GM19328 (cell line): ENCODE results near the gene ACHE.
A peak's percentile ranks its signal among the peaks of the same experiment; 100 is the strongest.

ENCODE experiments used
- ATAC-seq: cut with Tn5 transposase; IDR thresholded peaks from one replicate; pipeline ENCODE4 v1.9.1; 2021; ENCODE audit warnings: mild to moderate bottlenecking, moderate library complexity; ENCODE audit not compliant: unreplicated experiment

Gene ACHE

GRCh38 chr7:100886142-100886935 is 9.3 kb downstream of the ACHE start:
- ATAC-seq, result no peak

- no peak for ATAC-seq
Measured at GRCh38 chr7:100885440-100886141, 10.1 kb downstream of the ACHE start.

GRCh38 chr7:100884736-100885439 is 10.8 kb downstream of the ACHE start:
- no peak for ATAC-seq

DNA sequence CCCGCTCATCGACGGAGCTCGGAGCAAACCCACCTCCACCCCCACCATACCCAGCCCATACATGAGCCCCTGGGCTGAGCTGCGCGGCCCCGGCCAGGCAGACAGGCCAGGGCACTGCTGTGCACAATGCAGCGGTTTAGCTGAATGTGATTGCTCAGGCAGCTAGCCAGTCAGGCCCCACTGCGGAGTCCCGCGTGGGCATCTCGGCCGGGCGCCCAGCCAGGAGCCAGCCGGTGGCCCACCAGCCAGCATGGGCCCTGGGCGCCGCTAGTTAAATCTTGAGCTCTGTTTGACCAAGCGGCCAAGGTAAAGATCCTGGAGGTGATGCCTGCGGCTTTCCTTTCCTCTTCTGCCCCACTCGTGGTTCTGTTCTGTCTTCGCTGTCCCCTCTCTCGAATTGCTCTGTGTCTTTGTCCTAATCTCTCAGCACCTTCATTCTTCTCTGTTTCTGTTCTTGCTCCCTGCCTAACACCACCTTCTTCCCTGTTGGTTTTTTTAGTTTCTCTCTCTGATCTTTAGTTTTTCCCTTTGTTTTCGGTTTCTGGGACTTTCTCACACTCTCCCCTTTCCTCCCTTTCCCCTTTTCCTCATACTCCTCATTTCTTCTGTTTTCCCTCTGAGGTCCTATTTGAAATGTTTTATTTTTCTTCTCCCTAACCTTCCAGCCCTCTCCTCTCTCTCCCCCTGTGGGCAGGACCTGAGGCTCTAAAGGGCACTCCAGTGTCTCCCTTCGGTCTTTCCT is 12.7 kb downstream of the ACHE start:
- no peak for ATAC-seq

DNA sequence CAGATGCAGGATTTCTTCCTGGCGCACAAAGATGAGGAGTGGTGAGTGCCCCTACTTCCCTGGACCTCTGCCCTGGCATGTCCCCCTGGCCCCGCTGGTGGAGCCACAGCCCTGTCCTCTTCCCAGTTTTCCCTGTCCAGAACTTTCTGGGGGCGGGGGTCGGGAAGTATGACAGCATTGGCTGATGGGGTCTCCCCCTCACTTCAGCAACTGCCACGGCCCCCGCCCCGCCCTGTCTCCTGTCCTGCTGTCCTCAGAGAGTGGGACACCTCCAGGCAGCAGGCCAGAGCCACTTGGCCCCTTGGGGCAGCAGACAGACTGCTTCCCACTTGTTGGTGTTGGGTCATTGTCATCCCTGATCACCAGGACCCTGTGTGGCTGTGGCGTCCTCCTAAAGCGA is 13.5 kb downstream of the ACHE start:
- ATAC-seq, result no peak

DNA sequence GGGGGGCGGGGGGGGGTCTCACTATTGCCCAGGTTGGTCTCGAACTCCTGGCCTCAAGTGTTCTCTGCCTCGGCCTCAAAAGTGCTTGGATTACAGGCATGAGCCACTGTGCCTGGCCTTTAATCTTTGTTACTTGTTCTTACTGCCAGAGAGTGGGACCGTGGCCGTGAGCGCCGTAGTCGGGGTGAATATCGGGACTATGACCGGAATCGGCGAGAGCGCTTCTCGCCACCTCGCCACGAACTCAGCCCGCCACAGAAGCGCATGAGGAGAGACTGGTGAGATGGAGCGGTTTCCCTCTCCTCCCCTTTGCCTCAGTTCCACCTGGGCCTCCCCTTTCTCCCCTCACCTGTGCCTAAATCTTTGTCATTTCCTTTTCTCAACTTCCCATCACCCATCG is 14.6 kb downstream of the ACHE start:
- ATAC-seq, result no peak

DNA sequence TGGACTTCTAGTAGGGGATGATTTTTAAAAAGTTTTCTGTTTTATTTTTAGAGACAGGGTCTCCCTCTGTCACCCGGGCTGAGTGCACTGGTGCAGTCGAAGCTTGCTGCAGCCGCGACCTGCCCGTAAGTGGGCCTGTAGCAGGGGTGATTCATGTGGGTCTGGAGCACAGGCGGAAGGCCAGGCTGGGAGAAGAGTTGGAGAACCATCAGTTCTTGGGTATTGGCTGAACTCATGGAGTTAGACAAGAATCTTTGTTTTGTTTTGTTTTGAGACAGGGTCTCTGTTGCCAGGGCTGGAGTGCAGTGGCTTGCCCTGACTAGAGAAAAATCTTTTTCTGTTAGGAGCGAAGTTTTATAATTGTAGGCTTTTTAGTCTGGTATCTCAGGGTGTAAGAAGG is 15.0 kb downstream of the ACHE start:
- no peak for ATAC-seq

GRCh38 chr7:100879685-100880261 is 15.9 kb downstream of the ACHE start:
- ATAC-seq, result no peak

DNA sequence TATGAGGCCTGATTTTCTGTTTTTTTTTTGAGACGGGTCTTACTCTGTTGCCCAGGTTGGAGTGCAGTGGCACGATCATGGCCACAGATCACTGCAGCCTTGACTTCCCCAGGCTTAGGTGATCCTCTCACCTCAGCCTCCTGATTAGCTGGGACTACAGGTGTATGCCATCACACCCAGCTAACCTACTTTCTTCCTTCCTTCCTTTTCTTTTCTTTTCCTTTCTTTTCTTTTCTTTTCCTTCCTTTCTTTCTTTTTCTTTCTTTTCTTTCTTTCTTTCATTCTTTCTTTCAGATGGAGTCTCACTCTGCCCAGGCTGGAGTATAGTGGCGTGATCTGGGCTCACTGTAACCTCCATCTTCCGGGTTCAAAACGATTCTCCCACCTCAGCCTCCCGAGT is 17.0 kb downstream of the ACHE start:
- ATAC-seq, result no peak

DNA sequence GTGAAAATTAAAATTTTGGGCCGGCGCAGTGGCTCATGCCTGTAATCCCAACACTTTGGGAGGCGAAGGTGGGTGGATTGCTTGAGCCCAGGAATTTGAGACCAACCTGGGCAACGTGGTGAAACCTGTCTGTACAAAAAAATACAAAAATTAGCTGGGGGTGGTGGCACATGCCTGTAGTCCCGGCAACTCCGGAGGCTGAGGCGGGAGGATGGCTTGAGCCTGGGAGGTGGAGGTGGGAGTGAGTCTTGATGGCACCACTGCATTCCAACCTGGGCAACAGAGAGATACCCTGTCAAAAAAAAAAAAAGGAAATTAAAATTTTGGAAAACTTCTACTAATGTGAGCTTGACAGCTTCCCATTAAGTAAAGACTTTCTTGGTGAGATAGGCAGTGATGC is 17.7 kb downstream of the ACHE start:
- ATAC-seq, result no peak

DNA sequence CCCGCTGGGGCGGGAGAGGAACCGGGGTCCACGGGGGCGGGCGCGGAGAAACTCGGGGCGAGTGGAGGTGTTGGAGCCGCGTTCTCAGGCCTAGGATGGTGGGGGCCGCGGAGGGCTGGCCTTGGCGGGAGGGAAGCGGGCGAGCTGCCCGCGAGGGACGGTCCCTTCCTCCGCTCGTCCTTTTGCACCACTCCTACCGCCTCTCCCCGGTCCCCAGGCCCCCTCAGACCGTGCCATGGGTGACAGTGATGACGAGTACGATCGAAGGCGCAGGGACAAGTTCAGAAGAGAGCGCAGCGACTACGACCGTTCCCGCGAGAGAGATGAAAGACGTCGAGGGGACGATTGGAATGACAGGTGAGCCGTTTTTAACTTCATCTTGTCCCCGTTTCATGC is 20.3 kb downstream of the ACHE start:
- ATAC-seq, result peak; percentile 20

- peak; percentile 89 for ATAC-seq
Measured at GRCh38 chr7:100874577-100875355, 20.9 kb downstream of the ACHE start, which contains the start of gene SRRT. SRRT (plus strand) TSS chr7:100875103; CDS start chr7:100875591, 488 bp downstream.

- ATAC-seq, result no peak
Measured at GRCh38 chr7:100874300-100874576, 21.4 kb downstream of the ACHE start.

DNA sequence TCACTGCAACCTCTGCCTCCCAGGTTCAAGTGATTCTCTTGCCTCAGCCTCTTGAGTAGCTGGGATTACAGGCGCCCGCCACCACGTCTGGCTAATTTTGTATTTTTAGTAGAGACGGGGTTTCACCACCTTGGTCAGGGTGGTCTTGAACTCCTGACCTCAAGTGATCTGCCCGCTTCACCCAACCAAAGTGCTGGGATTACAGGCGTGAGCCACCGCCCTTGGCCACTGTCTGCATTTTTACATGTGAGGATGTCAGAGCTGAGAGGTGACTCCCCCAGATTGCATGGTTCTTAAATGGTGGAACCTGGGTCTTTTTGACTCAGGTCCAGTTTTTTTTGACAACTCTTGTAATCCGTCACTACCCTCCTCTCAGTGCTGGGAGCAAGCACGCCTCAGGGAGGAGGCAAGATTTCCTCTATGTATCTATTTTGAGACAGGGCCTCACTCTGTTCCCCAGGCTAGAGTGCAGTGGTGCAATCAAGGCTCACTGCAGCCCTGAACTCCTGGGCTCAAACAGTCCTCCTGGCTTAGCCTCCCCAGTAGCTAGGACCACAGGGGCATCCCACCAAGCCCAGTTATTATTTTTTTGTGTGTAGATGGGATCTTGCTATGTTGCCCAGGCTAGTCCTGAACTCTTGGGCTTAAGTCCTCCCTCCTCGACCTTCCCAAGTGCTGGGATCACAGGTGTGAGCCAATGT is 21.9 kb downstream of the ACHE start:
- no peak for ATAC-seq

GRCh38 chr7:100867776-100868485 is 27.8 kb downstream of the ACHE start:
- no peak for ATAC-seq

DNA sequence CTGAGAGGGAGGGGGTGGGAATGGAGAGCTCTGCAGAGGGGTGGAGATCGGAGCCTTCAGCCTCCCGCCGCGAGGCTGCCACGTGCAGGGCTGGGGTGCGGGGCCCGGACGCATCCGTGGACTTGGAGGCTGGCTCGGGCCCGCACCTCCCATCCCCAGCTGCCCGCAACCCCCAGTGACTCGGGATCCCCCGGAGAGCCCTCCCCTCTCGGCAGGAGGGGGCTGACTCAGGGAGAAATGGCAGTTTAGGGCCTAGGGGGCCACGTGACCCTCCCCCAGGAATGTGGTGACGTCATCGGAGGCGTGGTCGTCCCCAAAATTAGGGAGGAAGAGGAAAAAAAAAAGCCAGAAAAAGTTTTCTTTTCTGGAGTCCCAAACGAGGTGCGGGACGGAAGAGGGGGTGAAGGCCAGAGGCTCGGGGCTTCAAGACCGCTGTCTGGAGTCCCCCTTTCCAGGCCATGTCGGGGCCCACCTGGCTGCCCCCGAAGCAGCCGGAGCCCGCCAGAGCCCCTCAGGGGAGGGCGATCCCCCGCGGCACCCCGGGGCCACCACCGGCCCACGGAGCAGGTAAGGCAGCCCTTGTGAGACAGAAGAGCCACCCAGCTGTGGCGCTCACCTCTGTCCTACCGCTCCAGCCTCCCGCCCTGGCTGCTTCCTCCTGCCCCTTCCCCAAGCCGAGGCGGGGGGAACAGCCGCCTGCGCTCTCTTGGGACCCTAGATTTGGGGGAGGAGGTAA is 28.5 kb downstream of the ACHE start, which contains the start of gene TRIP6:
Gene TRIP6 (plus strand): TSS at position 348 of the 736 bp plus-strand sequence. CDS start 111 bp downstream, at position 459.
- no peak for ATAC-seq

DNA sequence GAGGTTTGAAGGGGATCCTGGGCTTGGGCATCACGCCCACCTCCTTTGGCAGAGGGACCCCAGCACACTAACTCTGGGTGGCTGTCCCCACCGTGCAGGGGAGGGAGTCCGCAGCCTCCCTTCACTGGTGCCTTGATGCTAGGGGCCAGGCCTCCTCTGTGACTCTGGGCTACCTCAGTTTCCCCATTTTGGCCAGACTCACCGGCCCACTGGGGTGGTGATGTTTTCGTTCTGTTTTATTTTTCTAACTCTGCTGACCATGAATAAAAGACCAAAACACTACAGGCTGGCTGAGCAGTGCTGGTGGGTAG is 29.0 kb downstream of the ACHE start:
- ATAC-seq, result no peak
